Activated naive CD8-positive, alpha-beta T cell treated with anti-CD3 and anti-CD28 coated beads, Interleukin-2, amount 10 ng/mL, durations not matched to agents 7 days and 5 days (primary cell): ENCODE data around the gene COPE. TPM values are rescaled to one million over a fixed set of nuclear protein-coding genes. Genes with fewer than 3 reads are reported as not detected.

Source experiments
- ATAC-seq: fragments of 150-1000 bp; cut with Tn5 transposase; one replicate; pipeline ENCODE4 v1.10.0; 2021; ENCODE audit warnings: low read depth, moderate library complexity
- POLR2A ChIA-PET: fragments of 350-600 bp; sonication (Branson Sonifier 250); formaldehyde crosslinking; loops from one replicate; lab custom pipeline; 2021; ENCODE audit warnings: antibody characterized with exemption; lab: Charles Lee
- DNase-seq: peaks from one replicate; pipeline ENCODE4 v3.0.0; 2021
- H3K27ac Mint-ChIP-seq: one replicate; pipeline ENCODE4 v1.8.0; 2022; ENCODE audit warnings: mild to moderate bottlenecking, mixed read lengths
- H3K27me3 Mint-ChIP-seq: one replicate; pipeline ENCODE4 v1.8.0; 2022; ENCODE audit warnings: mild to moderate bottlenecking, moderate library complexity, mixed read lengths
- H3K36me3 Mint-ChIP-seq: one replicate; pipeline ENCODE4 v1.8.0; 2021; ENCODE audit warnings: mild to moderate bottlenecking, mixed read lengths
- H3K4me1 Mint-ChIP-seq: one replicate; pipeline ENCODE4 v1.8.0; 2021; ENCODE audit warnings: mixed read lengths
- H3K4me3 Mint-ChIP-seq: one replicate; pipeline ENCODE4 v1.8.0; 2022; ENCODE audit warnings: mild to moderate bottlenecking, moderate library complexity, mixed read lengths
- H3K9me3 Mint-ChIP-seq: one replicate; pipeline ENCODE4 v1.8.0; 2021; ENCODE audit warnings: mixed read lengths
- total RNA-seq, 2 experiments: library from RNA; stranded (reverse); gene quantifications; one replicate each; pipeline ENCODE4 v1.2.3, GENCODE V29; 2021

The COPE gene
- total RNA-seq, 2 experiments from 2014 or later, result 209 to 213 TPM

DNA sequence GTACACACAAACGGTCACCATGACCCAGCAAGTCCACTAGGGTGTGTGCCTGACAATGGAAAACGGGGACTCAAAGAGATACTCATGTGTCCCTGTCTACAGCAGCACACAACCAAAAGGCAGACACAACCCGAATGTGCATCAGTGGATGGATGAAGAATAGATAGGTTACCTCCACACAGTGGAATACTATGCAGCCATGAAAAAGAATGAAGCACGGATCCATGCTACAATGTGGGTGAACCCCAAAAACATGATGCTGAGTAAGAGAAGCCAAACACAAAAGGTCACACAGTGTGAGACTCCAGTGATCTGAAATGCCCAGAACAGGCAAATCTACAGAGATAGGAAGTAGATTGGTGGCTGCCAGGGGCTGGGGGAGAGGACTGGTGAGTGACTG, 32.2 kb downstream of the COPE start:
- Mint-ChIP-seq H3K4me1 (no peaks in the 10 kb centered on the region), H3K9me3 (no peaks in the 10 kb centered on the region), H3K36me3 (no peaks in the 10 kb centered on the region), H3K27ac (no peak overlapping the region), H3K27me3 (no peaks in the 10 kb centered on the region), H3K4me3 (no peak overlapping the region)
- DNase-seq (no peak), ATAC-seq (no peak)
- POLR2A ChIA-PET, result no interaction called here

DNA sequence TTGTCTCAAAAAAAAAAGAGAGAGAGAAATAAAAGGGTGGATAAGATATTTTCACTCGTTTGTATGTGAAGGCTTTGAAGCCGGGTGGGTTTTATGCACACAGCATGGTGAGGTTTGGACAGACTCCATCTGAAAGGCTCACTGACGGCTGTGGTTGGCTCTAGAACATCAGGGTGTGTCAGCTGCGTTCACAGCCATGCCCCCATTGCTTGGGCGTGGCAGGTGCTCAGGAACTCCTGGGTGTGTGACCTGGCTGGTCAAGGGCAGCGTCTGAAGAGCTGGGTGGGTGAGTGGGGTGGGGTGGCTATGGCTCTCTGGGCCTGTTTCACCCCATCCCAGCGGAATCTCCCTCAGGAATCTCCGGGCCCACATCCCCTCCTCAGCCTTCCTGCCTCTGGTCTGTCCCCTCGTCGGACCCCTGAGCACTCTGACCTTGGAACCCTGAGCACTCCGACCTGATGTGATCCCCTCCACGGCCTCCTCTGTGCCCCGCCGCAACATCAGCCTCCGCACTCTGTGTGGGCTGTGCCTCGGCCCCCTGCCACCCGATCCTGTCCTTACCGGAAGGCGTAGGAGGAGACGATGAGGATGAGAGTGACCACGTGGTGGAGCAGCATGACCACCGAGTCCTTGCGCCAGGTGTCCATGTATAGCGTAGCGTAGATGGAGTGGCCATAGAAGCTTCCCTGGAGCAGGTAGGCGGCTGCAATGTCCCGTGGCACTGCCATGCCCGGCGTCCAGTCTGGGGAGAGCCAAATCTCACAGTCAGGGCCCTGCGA, 35.5 kb downstream of the COPE start:
- Mint-ChIP-seq H3K27ac (no peak overlapping the region), H3K4me1 (peaks cover 2% of the 10 kb centered on the region), H3K36me3 (no peaks in the 10 kb centered on the region), H3K27me3 (no peaks in the 10 kb centered on the region), H3K4me3 (no peak overlapping the region), H3K9me3 (no peaks in the 10 kb centered on the region)
- no peak for DNase-seq
- no peak for ATAC-seq
- POLR2A ChIA-PET, result no interaction called here

GRCh38 chr19:18881491-18881890, 37.7 kb downstream of the COPE start:
- POLR2A ChIA-PET, result no interaction called here
- Mint-ChIP-seq H3K36me3 (no peaks in the 10 kb centered on the region), H3K4me1 (peaks cover 2% of the 10 kb centered on the region), H3K4me3 (no peak overlapping the region), H3K27ac (no peak overlapping the region), H3K27me3 (no peaks in the 10 kb centered on the region), H3K9me3 (no peaks in the 10 kb centered on the region)
- ATAC-seq, result no peak
- no peak for DNase-seq

DNA sequence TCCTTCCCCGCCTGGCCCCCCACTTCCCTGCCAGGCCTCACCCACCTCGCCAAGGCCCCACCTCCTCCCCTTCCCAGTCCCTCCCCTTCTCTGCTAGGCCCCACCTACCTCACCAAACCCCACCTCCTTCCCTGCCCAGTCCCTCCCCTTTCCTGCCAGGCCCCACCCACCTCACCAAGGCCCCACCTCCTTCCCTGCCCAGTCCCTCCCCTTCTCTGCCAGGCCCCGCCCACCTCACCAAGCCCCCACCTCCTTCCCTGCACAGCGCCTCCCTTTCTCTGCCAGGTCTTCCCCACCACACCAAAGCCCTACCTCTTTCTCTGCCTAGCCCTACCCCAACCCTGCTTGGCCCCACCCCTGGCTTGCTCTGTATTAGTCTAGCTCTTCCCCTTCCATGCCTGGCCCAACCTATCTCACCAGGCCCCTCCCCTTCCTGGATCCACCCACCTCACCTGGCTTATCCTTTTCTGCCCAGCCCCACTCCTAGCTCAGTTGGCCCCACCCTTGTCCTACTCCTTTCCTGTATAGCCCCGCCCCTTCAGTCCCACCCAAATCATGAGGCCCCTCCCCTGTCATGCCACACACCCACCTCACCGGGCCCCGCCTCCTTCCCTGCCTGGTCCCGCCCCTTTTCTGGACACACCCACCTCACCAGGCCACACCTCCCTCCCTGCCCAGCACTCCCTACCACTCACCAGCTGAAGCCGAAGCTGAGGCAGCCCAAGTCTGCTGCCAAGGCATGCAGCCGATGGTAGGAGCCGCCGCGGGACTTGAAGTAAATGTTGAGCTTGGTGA, 39.4 kb downstream of the COPE start:
- DNase-seq (no peak), ATAC-seq (peak; percentile 61)
- Mint-ChIP-seq H3K27me3 (no peaks in the 10 kb centered on the region), H3K4me3 (no peak overlapping the region), H3K27ac (no peak overlapping the region), H3K9me3 (no peaks in the 10 kb centered on the region), H3K36me3 (no peaks in the 10 kb centered on the region), H3K4me1 (peaks cover 2% of the 10 kb centered on the region)
- POLR2A ChIA-PET, result no interaction called here

DNA sequence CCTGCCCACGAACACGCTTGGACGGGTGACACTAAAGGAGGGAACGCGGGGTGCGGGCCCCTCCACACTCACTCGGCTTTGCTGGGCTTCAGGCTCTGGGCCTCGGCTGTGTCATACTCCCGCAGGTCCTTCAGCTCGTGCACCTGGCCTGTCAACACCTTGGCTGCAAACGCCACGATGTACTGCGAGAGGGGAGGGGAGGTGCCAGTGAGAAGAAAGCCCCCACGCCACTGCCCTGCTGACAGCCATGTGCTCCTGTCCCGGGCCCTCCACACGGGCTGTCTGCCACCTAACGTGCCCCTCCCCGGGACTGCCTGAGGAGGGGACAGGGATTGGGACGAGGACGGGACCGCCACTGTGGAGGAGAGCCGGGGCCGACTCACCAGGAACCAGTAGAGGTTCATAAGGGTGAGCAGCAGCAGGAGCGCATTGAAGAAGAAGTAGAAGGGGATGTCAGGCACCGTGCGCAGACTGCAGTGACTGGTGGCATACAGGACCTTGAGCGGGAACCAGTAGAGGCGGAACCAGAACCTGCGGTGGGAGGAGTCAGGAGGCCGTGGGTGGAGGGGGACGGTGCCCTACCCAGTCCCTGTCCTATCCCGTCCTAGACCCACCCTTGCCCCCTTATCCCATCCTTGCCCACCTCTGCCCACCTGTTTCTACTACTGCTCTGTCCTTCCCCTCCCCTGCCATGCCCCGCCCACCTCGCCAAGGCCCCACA, 40.2 kb downstream of the COPE start:
- Mint-ChIP-seq H3K4me1 (peaks cover 2% of the 10 kb centered on the region), H3K27ac (no peak overlapping the region), H3K36me3 (no peaks in the 10 kb centered on the region), H3K9me3 (no peaks in the 10 kb centered on the region), H3K4me3 (no peak overlapping the region), H3K27me3 (no peaks in the 10 kb centered on the region)
- POLR2A ChIA-PET, result no interaction called here
- ATAC-seq (no peak), DNase-seq (no peak)

DNA sequence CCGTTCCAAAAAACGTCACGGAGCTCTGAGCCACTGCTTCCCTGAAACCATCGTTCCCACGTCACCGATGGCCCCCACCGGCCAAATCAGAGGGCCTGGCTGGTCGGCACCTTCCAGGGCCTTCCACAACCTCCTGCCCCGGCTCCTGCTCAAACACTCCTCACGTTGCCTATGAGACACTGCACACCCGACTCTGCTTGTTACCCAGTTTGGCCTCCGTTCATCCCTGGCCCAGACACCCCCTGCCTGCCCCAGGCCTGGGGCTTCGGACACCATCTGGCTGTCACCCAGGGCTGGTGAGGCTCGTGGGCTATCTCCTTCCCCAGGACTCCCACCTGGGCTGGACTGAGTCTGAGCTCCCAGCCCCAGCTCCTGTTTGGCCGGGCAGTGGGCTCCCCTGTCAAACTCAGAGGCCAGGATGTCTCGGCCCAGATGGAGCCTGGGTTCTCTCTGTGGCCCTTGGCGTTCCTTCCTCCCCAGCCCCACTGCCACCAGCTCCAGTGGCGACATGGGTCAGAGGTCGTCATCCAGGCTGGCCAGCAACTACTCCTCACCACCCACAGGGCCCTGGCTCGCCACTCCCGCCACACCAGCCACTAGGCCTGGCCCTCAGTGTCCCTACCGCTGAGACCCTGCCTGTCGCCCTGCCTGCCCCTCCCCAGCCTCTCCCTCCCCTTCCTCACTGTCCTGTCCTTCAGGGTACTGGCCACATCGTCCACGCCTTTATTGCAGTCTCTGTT, 41.0 kb downstream of the COPE start:
- DNase-seq, result no peak
- POLR2A ChIA-PET, result interaction anchor here (0.6 kb wide), 1 partner anchor 218 kb away, joined by 3 read pairs; no protein-coding TSS in a partner anchor
- Mint-ChIP-seq H3K4me1 (peaks cover 2% of the 10 kb centered on the region), H3K9me3 (no peaks in the 10 kb centered on the region), H3K27me3 (no peaks in the 10 kb centered on the region), H3K27ac (no peak overlapping the region), H3K36me3 (no peaks in the 10 kb centered on the region), H3K4me3 (no peak overlapping the region)
- no peak for ATAC-seq

GRCh38 chr19:18876865-18877264, 42.3 kb downstream of the COPE start:
- H3K27me3 Mint-ChIP-seq, result no peaks in the 10 kb centered on the region
- ATAC-seq (no peak), DNase-seq (no peak)
- H3K4me3 Mint-ChIP-seq, result no peak overlapping the region
- peaks cover 2% of the 10 kb centered on the region for H3K4me1 Mint-ChIP-seq
- no peaks in the 10 kb centered on the region for H3K36me3 Mint-ChIP-seq
- no peaks in the 10 kb centered on the region for H3K9me3 Mint-ChIP-seq
- no peak overlapping the region for H3K27ac Mint-ChIP-seq
- POLR2A ChIA-PET, result interaction anchor here (0.6 kb wide), 1 partner anchor 317 kb away, joined by 3 read pairs; no protein-coding TSS in a partner anchor

DNA sequence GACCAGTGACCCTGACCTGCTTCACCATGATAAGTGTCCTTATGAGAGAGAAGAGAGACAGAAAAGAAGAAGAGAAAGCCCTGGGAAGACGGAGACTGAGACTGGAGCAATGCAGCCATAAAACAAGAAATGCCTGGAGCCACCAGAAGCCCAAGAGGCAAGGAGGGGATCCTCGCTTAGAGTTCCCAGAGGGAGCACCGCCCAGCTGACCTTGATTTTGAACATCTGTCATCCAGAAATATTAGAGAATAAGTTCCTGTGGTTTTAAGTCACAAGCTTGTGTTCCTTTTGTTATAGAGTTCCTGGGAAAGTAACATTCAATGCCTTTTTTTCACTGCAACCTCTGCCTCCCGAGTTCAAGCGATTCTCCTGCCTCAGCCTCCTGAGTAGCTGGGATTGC, 43.5 kb downstream of the COPE start:
- peaks cover 3% of the 10 kb centered on the region for H3K36me3 Mint-ChIP-seq
- DNase-seq (no peak), ATAC-seq (no peak)
- no peak overlapping the region for H3K4me3 Mint-ChIP-seq
- peaks cover 3% of the 10 kb centered on the region for H3K27me3 Mint-ChIP-seq
- H3K9me3 Mint-ChIP-seq, result no peaks in the 10 kb centered on the region
- peaks cover 4% of the 10 kb centered on the region for H3K4me1 Mint-ChIP-seq
- no peak overlapping the region for H3K27ac Mint-ChIP-seq
- POLR2A ChIA-PET, result no interaction called here

- no peak for DNase-seq
- Mint-ChIP-seq H3K4me1 (peaks cover 3% of the 10 kb centered on the region), H3K9me3 (no peaks in the 10 kb centered on the region), H3K27ac (no peak overlapping the region), H3K4me3 (no peak overlapping the region), H3K27me3 (peaks cover 3% of the 10 kb centered on the region), H3K36me3 (peaks cover 11% of the 10 kb centered on the region)
- POLR2A ChIA-PET, result no interaction called here
- no peak for ATAC-seq
Observed at GRCh38 chr19:18871543-18871942, 47.6 kb downstream of the COPE start.

- ATAC-seq, result no peak
- Mint-ChIP-seq H3K27ac (no peak overlapping the region), H3K4me3 (no peak overlapping the region), H3K27me3 (peaks cover 3% of the 10 kb centered on the region), H3K4me1 (peaks cover 3% of the 10 kb centered on the region), H3K36me3 (peaks cover 12% of the 10 kb centered on the region), H3K9me3 (no peaks in the 10 kb centered on the region)
- POLR2A ChIA-PET, result no interaction called here
- no peak for DNase-seq
Observed at GRCh38 chr19:18870531-18871172, 48.5 kb downstream of the COPE start.

DNA sequence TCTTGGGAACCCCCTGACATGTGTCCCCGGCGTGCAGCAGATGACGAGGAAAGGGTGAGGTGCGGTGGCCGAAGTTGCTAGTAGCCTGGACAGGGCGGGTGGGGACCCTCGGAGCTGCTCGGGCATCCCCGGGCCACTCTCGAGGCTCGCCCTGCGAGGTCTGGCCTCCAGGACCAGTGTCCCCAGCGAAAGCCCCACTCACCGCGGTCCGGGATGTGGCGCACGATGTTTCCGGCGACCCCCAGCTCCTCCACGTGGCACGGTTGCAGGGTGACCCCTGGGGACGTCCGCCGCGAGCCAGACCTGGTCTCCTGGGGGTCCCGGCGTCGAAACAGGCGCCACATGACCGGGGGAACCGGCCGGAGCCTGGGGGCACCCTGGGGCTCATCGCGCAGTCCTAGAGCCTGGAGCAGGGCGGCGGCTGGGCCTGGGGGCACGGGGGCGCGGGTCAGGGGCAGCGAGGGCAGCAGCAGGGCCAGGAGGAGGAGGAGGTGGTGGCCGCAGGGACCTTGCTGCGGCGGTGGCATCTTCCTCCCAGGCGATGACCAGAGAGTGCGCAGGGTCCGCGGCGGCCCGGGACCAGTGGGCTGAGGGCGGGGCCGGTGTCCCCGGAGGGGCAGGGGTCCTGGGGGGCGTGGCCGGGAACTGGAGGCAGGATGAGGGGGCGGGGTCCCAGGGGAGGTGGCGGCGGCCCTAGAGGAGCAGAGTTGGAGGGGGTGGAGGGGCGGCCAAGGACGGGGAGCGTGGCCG, 49.2 kb downstream of the COPE start:
- H3K4me1 Mint-ChIP-seq, result peaks cover 3% of the 10 kb centered on the region
- no peak overlapping the region for H3K4me3 Mint-ChIP-seq
- H3K27me3 Mint-ChIP-seq, result peaks cover 3% of the 10 kb centered on the region
- DNase-seq (no peak), ATAC-seq (no peak)
- POLR2A ChIA-PET, result no interaction called here
- peaks cover 12% of the 10 kb centered on the region for H3K36me3 Mint-ChIP-seq
- H3K9me3 Mint-ChIP-seq, result no peaks in the 10 kb centered on the region
- H3K27ac Mint-ChIP-seq, result no peak overlapping the region

DNA sequence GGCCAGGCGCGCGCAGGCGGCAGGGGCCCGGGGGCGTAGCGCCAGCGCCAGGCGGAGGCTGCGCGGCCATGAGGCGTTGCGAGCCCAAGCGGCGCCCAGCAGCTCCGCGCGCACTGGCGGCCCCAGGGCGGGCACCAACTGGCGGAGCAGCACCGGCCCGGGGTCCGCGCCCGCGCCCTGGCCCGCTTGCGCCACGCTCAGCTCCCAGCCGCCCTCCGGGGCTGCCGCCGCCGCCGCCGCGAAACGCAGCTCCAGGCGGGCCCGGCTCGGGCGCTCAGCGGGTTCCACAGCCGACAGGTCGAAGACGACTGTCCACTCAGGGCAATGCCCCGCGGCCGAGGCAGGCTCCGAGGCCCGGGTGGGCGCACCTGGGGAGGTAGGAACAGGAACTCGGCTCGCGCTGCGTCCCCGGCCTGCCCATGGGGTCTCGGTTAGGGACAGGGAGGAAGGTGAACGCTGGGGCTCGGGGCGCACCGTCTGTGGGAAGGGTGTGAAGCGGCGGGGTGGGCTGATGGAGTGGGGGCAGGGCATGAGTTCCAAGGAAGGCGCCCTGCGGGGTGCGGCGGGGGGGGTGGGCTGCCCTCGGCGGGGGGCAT, 50.1 kb downstream of the COPE start:
- ATAC-seq, result no peak
- DNase-seq, result no peak
- H3K27me3 Mint-ChIP-seq, result peaks cover 3% of the 10 kb centered on the region
- H3K4me3 Mint-ChIP-seq, result no peak overlapping the region
- H3K9me3 Mint-ChIP-seq, result no peaks in the 10 kb centered on the region
- no peak overlapping the region for H3K27ac Mint-ChIP-seq
- peaks cover 3% of the 10 kb centered on the region for H3K4me1 Mint-ChIP-seq
- H3K36me3 Mint-ChIP-seq, result peaks cover 14% of the 10 kb centered on the region
- POLR2A ChIA-PET, result no interaction called here
